Activated B cell treated with CpG ODN at 0.5 μM for 24 hours (primary cell): Measurements from ENCODE around the gene ADGRE3. TPM values are rescaled to one million over a fixed set of nuclear protein-coding genes. Genes with fewer than 3 reads are reported as not detected.

Experiments
- ATAC-seq: fragments of 200-7000 bp; cut with Tn5 transposase; one replicate; pipeline ENCODE4 v1.10.0; 2021; ENCODE audit warnings: low read depth, mild to moderate bottlenecking, moderate library complexity
- CTCF ChIA-PET: fragments of 350-600 bp; sonication (Branson Sonifier 250); formaldehyde crosslinking; loops from one replicate; lab custom pipeline; 2021; ENCODE audit warnings: antibody characterized with exemption; lab: Charles Lee
- POLR2A ChIA-PET: fragments of 350-600 bp; sonication (Branson Sonifier 250); formaldehyde crosslinking; loops from one replicate; lab custom pipeline; 2021; ENCODE audit warnings: antibody characterized with exemption; lab: Charles Lee
- DNase-seq: peaks from one replicate; pipeline ENCODE4 v3.0.0; 2022
- H3K27ac Mint-ChIP-seq: one replicate; pipeline ENCODE4 v1.8.0; 2020; ENCODE audit warnings: mixed read lengths
- H3K27me3 Mint-ChIP-seq: one replicate; pipeline ENCODE4 v1.8.0; 2021; ENCODE audit warnings: mixed read lengths
- H3K36me3 Mint-ChIP-seq: one replicate; pipeline ENCODE4 v1.8.0; 2021; ENCODE audit warnings: low read depth, mixed read lengths
- H3K4me1 Mint-ChIP-seq: one replicate; pipeline ENCODE4 v1.8.0; 2021; ENCODE audit warnings: mixed read lengths
- H3K4me3 Mint-ChIP-seq: one replicate; pipeline ENCODE4 v1.8.0; 2020; ENCODE audit warnings: mild to moderate bottlenecking, mixed read lengths
- H3K9me3 Mint-ChIP-seq: one replicate; pipeline ENCODE4 v1.8.0; 2020; ENCODE audit warnings: mixed read lengths
- intact Hi-C: fragments of 100-400 bp; cut with micrococcal nuclease; formaldehyde crosslinking; loops from one replicate; pipeline ENCODE4 v1.15.1; 2024
- total RNA-seq: library from RNA; stranded (reverse); gene quantifications from 2 replicates; pipeline ENCODE4 v1.2.3, GENCODE V29; 2022
- TF ChIP-seq, protein P1 (sequence below): fragments of 200-600 bp; IDR thresholded peaks from one replicate; pipeline ENCODE4 v1.8.0; 2022; ENCODE audit warnings: antibody characterized with exemption, mild to moderate bottlenecking

ADGRE3 gene
- total RNA-seq, 1 donor from 2014 or later = not detected

DNA sequence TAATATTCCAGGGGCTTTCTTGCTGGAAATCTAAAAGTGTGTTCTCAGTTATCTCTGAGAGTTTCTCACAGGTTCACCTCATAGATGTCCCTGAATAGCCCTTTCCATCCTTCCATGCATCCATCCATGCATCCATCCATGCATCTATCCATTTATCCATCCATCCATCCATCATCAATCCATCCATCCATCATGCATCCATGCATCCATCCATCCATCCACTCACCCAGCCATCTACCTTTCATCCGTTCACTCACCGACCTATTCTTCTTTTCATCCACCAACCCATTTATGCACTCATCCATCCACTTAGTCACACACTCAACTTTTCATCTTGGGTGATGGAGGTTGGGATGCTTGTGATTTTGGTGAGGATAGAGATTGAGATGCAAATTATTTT, 7.4 kb upstream of the ADGRE3 start:
- Mint-ChIP-seq H3K4me3 (no peak overlapping the region), H3K27ac (no peak overlapping the region), H3K4me1 (peaks cover 28% of the 10 kb centered on the region), H3K9me3 (no peaks in the 10 kb centered on the region), H3K36me3 (no peaks in the 10 kb centered on the region), H3K27me3 (no peaks in the 10 kb centered on the region)
- intact Hi-C loops = no loop called here
- DNase-seq (no peak), ATAC-seq (no peak)
- ChIA-PET CTCF (interaction anchor here (2.3 kb wide), 1 partner anchor 108 kb away, joined by 8 read pairs; no protein-coding TSS in a partner anchor), POLR2A (no interaction called here)
- TF ChIP-seq, protein P1, sequence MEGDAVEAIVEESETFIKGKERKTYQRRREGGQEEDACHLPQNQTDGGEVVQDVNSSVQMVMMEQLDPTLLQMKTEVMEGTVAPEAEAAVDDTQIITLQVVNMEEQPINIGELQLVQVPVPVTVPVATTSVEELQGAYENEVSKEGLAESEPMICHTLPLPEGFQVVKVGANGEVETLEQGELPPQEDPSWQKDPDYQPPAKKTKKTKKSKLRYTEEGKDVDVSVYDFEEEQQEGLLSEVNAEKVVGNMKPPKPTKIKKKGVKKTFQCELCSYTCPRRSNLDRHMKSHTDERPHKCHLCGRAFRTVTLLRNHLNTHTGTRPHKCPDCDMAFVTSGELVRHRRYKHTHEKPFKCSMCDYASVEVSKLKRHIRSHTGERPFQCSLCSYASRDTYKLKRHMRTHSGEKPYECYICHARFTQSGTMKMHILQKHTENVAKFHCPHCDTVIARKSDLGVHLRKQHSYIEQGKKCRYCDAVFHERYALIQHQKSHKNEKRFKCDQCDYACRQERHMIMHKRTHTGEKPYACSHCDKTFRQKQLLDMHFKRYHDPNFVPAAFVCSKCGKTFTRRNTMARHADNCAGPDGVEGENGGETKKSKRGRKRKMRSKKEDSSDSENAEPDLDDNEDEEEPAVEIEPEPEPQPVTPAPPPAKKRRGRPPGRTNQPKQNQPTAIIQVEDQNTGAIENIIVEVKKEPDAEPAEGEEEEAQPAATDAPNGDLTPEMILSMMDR = no peak

DNA sequence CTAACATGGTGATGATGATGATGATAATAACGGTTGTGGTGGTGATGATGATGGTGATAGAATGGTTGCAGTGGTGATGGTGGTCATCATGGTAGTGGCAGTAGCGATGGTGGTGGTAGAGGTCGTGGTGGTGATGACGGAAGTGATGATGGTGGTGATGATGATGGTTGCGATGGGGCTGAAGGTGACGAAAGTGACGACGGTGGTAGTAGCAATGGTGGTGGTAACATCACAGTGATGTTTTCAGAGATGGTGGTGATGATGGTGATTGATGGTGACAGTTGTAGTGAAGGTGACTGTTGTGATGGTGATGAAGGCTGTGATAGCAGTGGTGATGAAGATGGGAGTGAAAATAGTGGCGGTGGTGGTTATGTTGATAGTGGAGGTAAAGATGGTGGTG, 3.6 kb upstream of the ADGRE3 start:
- intact Hi-C loops = no loop called here
- Mint-ChIP-seq H3K9me3 (no peaks in the 10 kb centered on the region), H3K27ac (no peak overlapping the region), H3K4me3 (no peak overlapping the region), H3K36me3 (no peaks in the 10 kb centered on the region), H3K27me3 (no peaks in the 10 kb centered on the region), H3K4me1 (peaks cover 21% of the 10 kb centered on the region)
- ChIA-PET POLR2A (no interaction called here), CTCF (no interaction called here)
- TF ChIP-seq, protein P1 = no peak
- DNase-seq (no peak), ATAC-seq (no peak)

DNA sequence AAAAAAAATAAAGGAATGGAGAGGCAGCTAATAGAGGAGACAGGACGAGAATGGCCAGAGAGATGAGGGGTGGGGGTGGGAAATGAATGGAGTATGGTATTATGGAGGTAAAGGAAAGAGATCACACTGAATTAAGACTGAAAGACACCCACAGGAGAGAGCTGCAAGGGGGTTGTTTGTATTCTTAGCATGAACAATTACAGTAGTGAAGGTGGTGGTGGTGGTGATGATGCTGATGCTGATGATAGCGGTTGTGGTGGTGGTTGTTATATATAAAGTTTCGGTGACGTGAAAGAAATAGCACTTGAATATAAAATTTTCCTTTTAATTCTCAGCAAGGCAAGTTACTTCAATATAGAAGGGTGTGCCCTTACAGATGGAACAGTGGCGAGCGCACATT, 2.8 kb upstream of the ADGRE3 start:
- no peak for DNase-seq
- Mint-ChIP-seq H3K4me1 (peaks cover 25% of the 10 kb centered on the region), H3K9me3 (no peaks in the 10 kb centered on the region), H3K36me3 (no peaks in the 10 kb centered on the region), H3K27ac (no peak overlapping the region), H3K27me3 (no peaks in the 10 kb centered on the region), H3K4me3 (no peak overlapping the region)
- TF ChIP-seq, protein P1 = no peak
- POLR2A ChIA-PET = no interaction called here
- CTCF ChIA-PET = interaction anchor here (1.9 to 3.8 kb wide), 2 partner anchors 8 to 103 kb away, joined by 7 to 40 read pairs; no protein-coding TSS in a partner anchor
- intact Hi-C loops = no loop called here
- ATAC-seq = no peak

DNA sequence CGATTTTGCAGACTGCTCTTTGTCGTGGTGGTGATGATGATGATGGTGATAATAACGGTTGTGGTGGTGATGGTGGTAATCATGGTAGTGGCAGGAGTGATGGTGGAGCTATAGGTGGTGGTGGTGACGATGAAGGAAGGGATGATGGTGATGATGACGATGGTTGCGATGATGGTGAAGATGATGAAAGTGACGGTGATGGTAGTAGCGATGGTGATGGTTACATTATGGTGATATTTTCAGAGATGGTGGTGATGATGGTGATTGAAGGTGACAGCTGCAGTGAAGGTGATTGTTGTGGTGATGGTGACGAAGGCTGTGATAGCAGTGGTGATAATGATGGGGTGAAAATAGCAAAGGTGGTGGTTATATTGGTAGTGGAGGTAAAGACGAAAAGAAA, 2.1 kb upstream of the ADGRE3 start:
- TF ChIP-seq, protein P1 = no peak
- ChIA-PET POLR2A (interaction anchor here (0.6 to 2.4 kb wide), 6 partner anchors 8 to 104 kb away, joined by 3 to 16 read pairs (median 7); no protein-coding TSS in a partner anchor), CTCF (interaction anchor here (1.9 to 3.8 kb wide), 2 partner anchors 8 to 103 kb away, joined by 7 to 40 read pairs; no protein-coding TSS in a partner anchor)
- H3K27me3 Mint-ChIP-seq = no peaks in the 10 kb centered on the region
- no peak for DNase-seq
- H3K36me3 Mint-ChIP-seq = no peaks in the 10 kb centered on the region
- ATAC-seq = no peak
- no peak overlapping the region for H3K4me3 Mint-ChIP-seq
- no peaks in the 10 kb centered on the region for H3K9me3 Mint-ChIP-seq
- intact Hi-C loops = no loop called here
- H3K27ac Mint-ChIP-seq = no peak overlapping the region
- H3K4me1 Mint-ChIP-seq = peaks cover 32% of the 10 kb centered on the region

DNA sequence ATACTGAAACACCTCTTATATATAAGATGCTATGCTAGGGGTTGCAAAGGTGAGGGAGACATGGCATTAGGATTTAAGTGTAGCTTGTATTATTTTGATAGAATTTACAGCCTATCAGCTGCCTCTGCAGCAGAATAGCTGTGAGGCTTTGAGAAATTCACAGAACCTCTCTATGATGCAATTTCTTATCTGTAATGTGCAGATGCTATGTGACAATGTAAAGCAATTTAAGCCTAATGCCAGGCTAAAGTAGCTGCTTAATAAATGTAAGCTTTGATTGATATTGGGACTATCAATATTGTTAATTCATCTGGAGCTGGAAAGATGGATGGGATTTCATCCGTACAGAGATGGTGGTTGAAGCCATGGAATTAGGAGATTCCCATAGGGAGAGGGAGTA, 1.6 kb downstream of the ADGRE3 start:
- H3K9me3 Mint-ChIP-seq = no peaks in the 10 kb centered on the region
- no peak overlapping the region for H3K4me3 Mint-ChIP-seq
- intact Hi-C loops = loop anchor here (2.0 kb wide), 1 partner anchor 16 kb away; no protein-coding TSS in a partner anchor
- H3K4me1 Mint-ChIP-seq = peaks cover 43% of the 10 kb centered on the region
- no peak overlapping the region for H3K27ac Mint-ChIP-seq
- H3K27me3 Mint-ChIP-seq = no peaks in the 10 kb centered on the region
- DNase-seq = no peak
- POLR2A ChIA-PET = interaction anchor here (1.7 to 2.2 kb wide), 2 partner anchors 17 to 60 kb away, joined by 4 to 8 read pairs; partner anchors contain the start of gene ZNF333
- TF ChIP-seq, protein P1 = no peak
- CTCF ChIA-PET = interaction anchor here (1.2 to 1.8 kb wide), 4 partner anchors 8 to 101 kb away, joined by 3 to 9 read pairs (median 6); partner anchors contain the start of gene NDUFB7
- no peaks in the 10 kb centered on the region for H3K36me3 Mint-ChIP-seq
- no peak for ATAC-seq
